Mammary epithelial cell (primary cell): ENCODE results near the gene GCHFR.

ENCODE experiments used
- CTCF ChIP-seq, 2 donors: IDR thresholded peaks in 1 of 2; conservative IDR thresholded peaks in 1 of 2; 2 replicates each; pipeline ENCODE4 v1.5.1; 2011 to 2012; ENCODE audit warnings: inconsistent platforms in 2 of 2, low read length in 2 of 2, mild to moderate bottlenecking in 2 of 2, control low read depth in 1 of 2, low read depth in 1 of 2; ENCODE audit not compliant: insufficient read depth in 1 of 2; ENCODE audit errors: extremely low read depth in 1 of 2
- EZH2 ChIP-seq: IDR thresholded peaks from 2 replicates; pipeline ENCODE4 v1.6.1; 2012; ENCODE audit warnings: low read length, inconsistent platforms, borderline replicate concordance

GRCh38 chr15:40762919-40763800 is 708 bp upstream of the GCHFR start:
- TF ChIP-seq EZH2 (no peak), CTCF (conservative IDR thresholded peaks at IDR 0.05 in 1 of 2, IDR thresholded peaks at IDR 0.05 in 1 of 2; ENCODE audit: extremely low read depth in 1 of 2, insufficient read depth in 1 of 2, low read depth in 1 of 2, low read length in 2 of 2) (no peak)
